Iris pigment epithelial cell (primary cell): ENCODE measurements around the gene SDR42E2.
"Not testable (repeated sequence)": the region's sequence is repeated elsewhere in the genome, so short reads cannot be mapped to it uniquely, and the experiment has no call there.

Source experiments
- DNase-seq: peaks from one replicate; pipeline ENCODE4 v3.0.0-alpha.2; 2011; ENCODE audit warnings: low read depth

Gene SDR42E2

DNA sequence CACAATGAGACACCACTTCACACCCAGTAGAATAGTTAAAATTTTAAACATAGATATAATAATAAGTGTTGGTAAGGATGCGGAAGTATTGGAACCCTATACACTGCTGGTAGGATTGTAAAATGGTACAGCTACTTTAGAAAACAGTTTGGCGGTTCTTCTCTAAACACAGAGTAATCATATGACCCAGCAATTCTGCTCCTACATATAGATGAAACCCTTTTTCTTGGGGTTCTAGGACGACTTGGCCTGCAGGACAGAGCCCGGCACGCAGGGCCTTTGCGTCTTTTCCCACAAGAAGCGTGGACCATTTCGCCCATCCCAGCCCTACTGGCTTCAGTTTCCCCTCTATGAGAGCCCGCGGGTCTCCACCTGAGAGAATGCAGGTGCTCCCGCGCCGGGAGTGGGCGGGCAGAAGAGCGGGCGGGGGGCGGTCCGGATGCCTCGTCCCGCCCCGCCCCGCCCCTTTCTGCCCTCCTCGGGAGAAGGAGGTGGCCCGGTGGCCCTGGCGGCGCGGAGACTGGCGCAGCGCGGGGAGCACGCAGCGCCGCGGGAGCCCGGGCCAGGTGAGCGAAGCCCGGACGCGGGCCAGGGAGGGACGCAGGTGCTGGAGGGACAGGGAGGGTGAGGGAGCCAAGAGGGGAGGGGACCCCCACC lies at the start of gene SDR42E2:
SDR42E2 (plus strand) TSS at position 508 of the 657 bp plus-strand sequence. CDS start 3,077 bp downstream, outside the sequence.
- no peak for DNase-seq

DNA sequence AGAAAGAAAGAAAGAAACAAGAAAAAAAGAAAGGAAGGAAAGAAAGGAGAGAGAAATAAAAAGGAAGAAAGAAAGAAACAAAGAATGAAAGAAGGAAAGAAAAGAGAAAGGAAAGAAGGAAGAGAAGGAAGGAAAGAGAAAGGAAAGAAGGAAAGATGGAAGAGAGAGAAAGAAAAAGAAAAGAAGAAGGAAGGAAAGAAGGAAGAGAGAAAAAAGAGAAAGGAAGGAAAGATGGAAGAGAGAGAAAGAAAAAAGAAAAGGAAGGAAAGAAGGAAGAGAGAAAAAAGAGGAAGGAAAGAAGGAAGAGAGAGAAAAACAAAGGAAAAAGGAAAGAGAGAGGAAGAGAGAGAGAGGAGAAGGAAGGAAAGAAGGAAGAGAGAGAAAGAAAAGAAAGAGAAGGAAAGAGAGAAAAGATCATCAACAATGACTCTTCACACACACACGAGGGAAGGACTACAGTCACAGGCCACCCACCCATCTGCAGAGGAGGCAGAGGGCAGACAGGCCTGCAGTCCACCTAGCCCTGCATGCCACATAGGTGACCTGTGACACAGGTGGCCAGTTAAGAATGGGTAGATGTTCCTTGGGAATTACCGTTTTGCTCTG lies 46.1 kb upstream of the SDR42E2 start:
- DNase-seq: no peak

DNA sequence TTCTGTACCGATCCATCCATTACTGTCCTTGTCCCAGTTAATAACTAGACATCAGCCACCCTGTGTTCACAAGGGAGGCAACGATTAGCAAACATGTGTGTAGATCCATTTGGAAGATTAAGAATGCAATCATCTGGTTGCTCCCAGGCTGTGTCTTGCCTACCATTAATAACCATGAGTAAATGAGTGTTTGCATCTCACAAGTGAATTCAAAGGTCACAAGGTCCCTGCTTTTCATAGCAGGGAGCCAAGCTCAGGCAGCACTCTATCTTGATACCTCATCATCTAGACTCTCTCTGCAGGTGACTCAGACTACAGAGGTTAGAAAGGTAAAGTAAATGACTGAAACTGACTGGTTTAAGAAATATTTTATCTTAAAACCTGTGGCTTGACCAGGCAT lies 44.7 kb upstream of the SDR42E2 start:
- no peak for DNase-seq

DNA sequence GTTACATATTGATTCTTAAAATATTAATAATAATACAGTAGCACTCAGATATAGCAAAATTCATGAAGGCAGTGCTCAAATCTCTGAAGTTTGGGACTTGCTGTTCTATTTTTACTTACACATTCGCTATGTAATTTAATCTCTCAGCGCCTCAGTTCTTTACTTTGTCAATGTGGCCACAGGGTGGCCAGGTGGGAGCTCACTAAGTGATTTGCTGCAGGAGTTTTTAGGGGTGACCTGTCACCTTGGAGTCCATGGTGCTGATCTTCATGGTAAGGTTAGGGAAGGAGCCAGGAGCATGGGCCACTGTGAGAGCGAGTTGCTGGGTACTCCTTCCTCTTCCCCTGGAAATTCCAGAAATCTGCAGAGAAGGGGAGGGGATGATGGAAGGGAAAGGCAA lies 41.9 kb upstream of the SDR42E2 start:
- DNase-seq: no peak

DNA sequence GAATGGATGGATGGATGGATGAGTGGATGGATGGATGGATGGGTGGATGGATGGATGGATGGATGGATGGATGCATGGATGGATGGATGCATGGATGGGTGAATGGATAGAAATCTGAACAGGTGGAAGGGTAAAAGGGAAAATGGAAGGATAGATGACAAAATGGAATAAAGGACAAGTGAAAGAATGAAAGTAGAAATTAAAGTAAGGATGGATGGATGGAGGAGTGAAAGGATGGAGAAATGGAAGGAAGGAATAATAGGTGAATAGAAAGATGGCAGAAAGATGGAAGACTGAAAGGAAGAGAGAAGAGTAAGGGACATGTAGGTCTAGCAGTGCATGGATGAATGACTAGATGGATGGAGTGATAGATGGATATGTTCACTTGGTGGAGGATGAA lies 40.1 kb upstream of the SDR42E2 start:
- DNase-seq: no peak

GRCh38 chr16:22123146-22123545 lies 39.2 kb upstream of the SDR42E2 start:
- no peak for DNase-seq

DNA sequence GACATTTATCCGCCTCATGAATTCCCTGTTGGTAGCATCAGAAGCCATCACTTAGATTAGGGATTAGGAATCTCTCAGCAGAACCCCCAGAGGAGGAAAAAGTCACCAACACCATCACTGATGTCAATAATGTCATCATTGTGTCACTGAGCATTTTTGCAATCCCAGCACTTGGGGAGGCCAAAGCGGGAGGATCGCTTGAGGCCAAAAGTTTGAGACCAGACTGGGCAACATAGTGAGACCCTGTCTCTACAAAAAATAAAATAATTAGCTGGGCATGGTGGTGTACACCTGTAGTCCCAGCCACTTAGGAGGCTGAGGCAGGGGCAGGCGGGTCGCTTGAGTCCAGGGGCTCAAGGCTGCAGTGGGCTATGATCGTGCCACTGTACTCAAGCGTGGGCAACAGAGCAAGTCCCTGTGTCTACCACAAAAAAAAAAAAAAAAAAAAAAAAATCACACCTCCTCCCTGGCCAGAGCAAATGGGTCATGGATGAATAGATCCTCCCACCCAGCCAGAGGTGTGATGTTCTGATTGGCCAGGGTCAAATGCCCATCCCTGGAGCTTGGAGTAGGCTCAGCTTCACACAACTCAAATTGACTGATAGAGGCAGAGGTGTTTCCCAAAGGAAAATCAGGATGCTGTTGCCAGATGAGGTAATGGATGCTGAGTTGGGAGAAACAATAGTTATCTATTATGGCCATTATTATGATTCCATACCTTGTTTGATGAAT lies 38.4 kb upstream of the SDR42E2 start:
- DNase-seq: no peak

GRCh38 chr16:22124583-22125284 lies 37.6 kb upstream of the SDR42E2 start:
- DNase-seq: no peak

GRCh38 chr16:22126037-22126558 lies 36.2 kb upstream of the SDR42E2 start:
- DNase-seq: peak; percentile 10

GRCh38 chr16:22128537-22128936 lies 33.8 kb upstream of the SDR42E2 start:
- DNase-seq: not testable (repeated sequence)

GRCh38 chr16:22130528-22130927 lies 31.8 kb upstream of the SDR42E2 start:
- no peak for DNase-seq

DNA sequence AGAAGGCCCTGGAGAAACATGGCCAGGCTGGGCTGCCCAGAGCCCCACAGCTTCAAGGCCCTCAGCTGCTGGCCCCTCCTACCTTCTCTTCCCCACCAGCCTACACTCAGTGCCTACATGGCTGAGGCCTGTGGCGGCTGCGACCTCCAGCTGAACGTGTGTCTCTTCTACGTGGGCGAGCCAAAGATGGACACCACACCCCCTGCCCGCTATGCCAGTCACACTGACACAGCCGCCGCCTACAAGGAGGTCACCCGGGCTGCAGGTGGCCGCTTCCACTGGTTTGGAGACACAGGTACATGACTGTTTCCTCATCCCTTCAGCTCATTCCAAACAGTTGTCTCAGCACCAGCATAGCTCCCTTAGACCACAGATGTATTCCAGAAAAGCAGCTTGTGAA lies 29.5 kb upstream of the SDR42E2 start:
- no peak for DNase-seq

DNA sequence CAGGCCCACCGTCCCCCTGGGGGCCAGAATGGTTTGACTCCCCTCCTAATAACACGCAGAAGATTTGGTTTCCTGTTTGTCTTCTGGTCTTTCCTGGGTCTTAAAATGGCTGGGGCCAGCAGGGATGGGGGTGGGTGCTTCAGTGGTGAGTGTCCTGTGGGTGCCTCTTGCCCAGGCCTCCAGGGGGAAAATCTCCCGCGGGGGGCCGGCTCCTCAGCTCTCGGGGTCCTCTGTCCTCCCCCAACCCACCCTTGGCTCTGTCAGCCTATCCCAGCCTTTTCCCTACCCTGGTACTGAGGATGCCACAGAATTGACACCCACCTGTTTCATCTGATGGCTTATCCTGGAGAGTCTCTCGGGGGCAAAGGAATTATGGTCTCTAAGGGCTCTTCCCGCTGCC lies 23.8 kb upstream of the SDR42E2 start:
- no peak for DNase-seq

DNA sequence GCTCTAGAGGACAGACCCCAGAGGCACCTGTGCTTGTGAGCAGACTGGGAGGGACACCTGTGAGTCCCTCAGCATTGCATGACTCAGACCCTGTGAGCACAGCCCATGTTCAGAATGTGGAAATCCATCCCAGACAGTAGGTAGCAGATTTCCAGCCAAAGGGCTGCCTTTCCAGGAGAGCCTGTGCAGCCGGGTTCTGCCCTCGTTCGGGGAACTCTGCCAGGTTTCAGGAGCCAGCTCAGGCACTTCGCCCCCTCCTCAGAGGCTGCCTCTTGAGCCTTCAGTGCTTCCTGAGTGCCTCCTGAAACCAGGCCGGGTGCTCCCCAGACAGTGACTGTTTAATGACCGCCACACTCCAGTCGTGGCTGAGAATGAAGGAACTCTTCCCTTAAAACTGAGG lies 23.3 kb upstream of the SDR42E2 start:
- DNase-seq: no peak

- no peak for DNase-seq
These were observed 22.6 kb upstream of the SDR42E2 start for GRCh38 chr16:22139732-22140131.

DNA sequence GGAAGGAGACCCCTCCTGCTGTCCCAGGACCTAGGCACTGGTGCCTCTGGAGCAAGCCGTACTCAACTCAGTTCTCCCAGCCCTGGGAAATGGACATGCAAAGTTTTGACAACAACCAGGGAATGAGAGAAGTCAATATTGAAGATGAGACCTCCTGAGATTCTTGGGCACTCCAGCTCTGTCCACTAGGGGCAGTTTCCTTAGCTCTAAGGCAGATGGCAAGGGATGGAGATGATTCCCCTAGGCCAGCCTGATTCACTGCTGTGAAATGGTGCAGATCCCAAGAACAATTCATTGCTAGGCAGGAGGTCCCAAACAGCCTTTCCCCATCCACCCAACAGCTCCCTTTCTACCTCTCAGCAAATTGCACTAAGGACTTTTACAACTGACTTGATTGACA lies 20.5 kb upstream of the SDR42E2 start:
- DNase-seq: peak; percentile 40

DNA sequence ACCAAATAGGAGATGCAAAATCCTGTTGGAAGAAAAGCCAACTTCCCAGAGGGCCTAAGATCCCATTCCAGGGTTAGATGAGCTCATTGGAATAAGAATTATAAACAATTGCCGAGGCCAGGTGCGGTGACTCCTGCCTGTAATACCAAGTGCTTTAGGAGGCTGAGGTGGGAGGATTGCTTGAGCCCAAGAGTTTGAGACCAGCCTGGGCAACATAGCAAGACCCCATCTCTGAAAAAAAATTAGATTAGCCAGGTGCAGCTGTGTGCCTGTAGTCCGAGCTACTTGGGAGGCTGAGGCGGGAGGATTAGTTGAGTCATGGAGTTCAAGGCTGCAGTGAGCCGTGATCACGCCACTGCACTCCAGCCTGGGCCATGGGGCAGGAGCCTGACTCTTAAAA lies 17.8 kb upstream of the SDR42E2 start:
- no peak for DNase-seq

DNA sequence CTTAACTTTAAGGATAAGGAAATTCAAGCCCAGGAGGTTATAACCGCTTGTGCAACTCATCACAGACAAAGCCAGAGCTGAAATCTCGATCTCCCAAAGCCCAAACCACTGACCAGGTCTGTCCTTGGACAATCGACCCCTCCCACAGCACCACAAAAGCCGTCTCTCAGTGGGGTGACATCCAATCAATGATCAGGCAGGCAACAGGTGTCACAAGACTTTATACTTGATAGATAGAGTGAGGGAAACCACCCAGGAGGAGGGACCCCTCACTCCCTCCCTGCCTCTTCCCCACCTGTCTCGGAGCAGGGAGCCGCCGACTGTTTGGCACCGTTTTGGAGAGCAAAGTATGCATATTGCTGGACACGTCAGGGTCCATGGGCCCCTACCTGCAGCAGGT lies 14.5 kb upstream of the SDR42E2 start:
- no peak for DNase-seq

DNA sequence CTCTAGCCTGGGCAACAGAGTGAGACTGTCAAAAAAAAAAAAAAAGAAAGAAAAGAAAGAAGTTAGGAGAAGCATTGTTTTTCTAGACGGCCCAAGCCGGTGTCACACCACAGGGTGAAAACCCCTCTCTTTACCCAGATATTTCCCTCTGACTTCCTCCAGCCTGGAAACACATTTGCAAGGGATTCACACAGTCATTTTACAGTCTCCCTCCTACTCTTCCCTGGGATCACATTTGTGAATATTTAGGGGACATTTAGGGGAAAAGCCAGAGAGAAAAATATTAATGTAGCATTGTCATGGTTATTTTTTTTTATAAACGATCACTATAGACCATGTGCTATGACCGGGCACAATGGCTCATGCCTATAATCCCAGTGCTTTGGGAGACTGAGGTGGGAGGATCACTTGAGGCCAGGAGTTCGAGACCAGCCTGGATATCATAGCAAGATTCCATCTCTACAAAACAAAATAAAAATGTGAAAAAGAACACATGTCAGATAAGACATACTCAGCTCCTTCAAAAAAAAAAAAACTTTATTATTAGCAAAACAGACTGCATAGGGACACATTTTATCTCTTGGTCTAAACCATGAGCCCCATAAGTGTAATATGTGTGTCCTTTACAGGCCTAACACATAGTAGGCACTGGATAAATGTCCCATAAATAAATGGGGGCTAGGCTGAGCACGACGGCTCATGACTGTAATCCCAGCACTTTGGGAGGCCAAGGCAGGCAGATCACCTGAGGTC lies 10.9 kb upstream of the SDR42E2 start:
- no peak for DNase-seq

- DNase-seq: no peak
These were observed 10.0 kb upstream of the SDR42E2 start for GRCh38 chr16:22152316-22152715.

GRCh38 chr16:22153078-22153477 lies 9.2 kb upstream of the SDR42E2 start:
- peak; percentile 7 for DNase-seq

DNA sequence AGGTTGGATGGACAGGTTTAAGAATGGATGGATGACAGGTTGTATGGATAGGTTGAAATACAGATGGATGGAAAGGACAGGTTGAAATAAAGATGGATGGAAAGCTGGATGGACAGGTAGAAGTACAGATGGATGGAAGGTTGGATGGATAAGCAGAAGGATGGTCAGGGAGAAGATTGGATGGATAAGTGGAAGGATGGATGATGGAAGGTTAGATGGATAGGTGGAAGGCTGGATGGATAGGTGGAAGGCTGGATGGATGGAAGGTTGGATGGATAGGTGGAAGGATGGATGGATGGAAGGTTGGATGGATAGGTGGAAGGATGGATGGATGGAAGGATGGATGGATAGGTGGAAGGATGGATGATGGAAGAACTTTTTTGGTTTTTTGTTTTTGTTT lies 905 bp upstream of the SDR42E2 start:
- no peak for DNase-seq
